H9 (cell line): Measurements from ENCODE around the gene RDH12. TPM values are rescaled to one million over a fixed set of nuclear protein-coding genes. Genes with fewer than 3 reads are reported as not detected.
"Not testable (repeated sequence)": the region's sequence is repeated elsewhere in the genome, so short reads cannot be mapped to it uniquely, and the experiment has no call there.

ENCODE experiments used
- DNase-seq: peaks from one replicate; pipeline ENCODE4 v3.0.0-alpha.2; 2017
- H2AFZ ChIP-seq: one replicate; pipeline ENCODE4 v1.6.1; 2013; ENCODE audit warnings: mild to moderate bottlenecking, low read length, control low read depth, moderate library complexity
- H2AK5ac ChIP-seq: 2 replicates; pipeline ENCODE4 v1.6.1; 2013; ENCODE audit warnings: low read length, control low read depth, mixed read lengths; ENCODE audit not compliant: insufficient read length
- H2BK120ac ChIP-seq: one replicate; pipeline ENCODE4 v1.6.1; 2013; ENCODE audit warnings: low read depth, mild to moderate bottlenecking, low read length, control low read depth, inconsistent platforms; ENCODE audit not compliant: poor library complexity, severe bottlenecking
- H2BK12ac ChIP-seq: 2 replicates; pipeline ENCODE4 v1.6.1; 2013; ENCODE audit warnings: low read length, control low read depth, mixed read lengths, low read depth; ENCODE audit not compliant: insufficient read length
- H2BK15ac ChIP-seq: 2 replicates; pipeline ENCODE4 v1.6.1; 2013; ENCODE audit warnings: low read depth, low read length, control low read depth
- H2BK20ac ChIP-seq: one replicate; pipeline ENCODE4 v1.6.1; 2013; ENCODE audit warnings: low read depth, mild to moderate bottlenecking, low read length, control low read depth, inconsistent platforms; ENCODE audit not compliant: poor library complexity, severe bottlenecking
- H2BK5ac ChIP-seq: 2 replicates; pipeline ENCODE4 v1.6.1; 2013; ENCODE audit warnings: low read length, control low read depth, mixed read lengths; ENCODE audit not compliant: insufficient read length
- H3K14ac ChIP-seq: 2 replicates; pipeline ENCODE4 v1.6.1; 2013; ENCODE audit warnings: low read length, control low read depth; ENCODE audit not compliant: insufficient read depth
- H3K18ac ChIP-seq: 2 replicates; pipeline ENCODE4 v1.6.1; 2013; ENCODE audit warnings: low read depth, mild to moderate bottlenecking, mixed read lengths, low read length, control low read depth; ENCODE audit not compliant: insufficient read length
- H3K23ac ChIP-seq: 2 replicates; pipeline ENCODE4 v1.6.1; 2013; ENCODE audit warnings: low read length, control low read depth, mixed read lengths, low read depth; ENCODE audit not compliant: insufficient read length
- H3K23me2 ChIP-seq: 2 replicates; pipeline ENCODE4 v1.6.1; 2013; ENCODE audit warnings: low read depth, mild to moderate bottlenecking, mixed read lengths, low read length, control low read depth; ENCODE audit not compliant: insufficient read length, poor library complexity, severe bottlenecking
- H3K27ac ChIP-seq: 2 replicates; pipeline ENCODE4 v1.5.1; 2013; ENCODE audit warnings: low read length, control low read depth, mixed read lengths, low read depth; ENCODE audit not compliant: insufficient read length
- H3K27me3 ChIP-seq: 2 replicates; pipeline ENCODE4 v1.6.1; 2013; ENCODE audit warnings: low read length, control low read depth, inconsistent platforms; ENCODE audit not compliant: insufficient read depth
- H3K4ac ChIP-seq: 2 replicates; pipeline ENCODE4 v1.6.1; 2013; ENCODE audit warnings: low read depth, mild to moderate bottlenecking, control low read depth, inconsistent platforms, low read length, moderate library complexity
- H3K4me1 ChIP-seq: 2 replicates; pipeline ENCODE4 v1.6.1; 2013; ENCODE audit warnings: low read length, control low read depth, inconsistent platforms; ENCODE audit not compliant: insufficient read depth
- H3K4me2 ChIP-seq: 2 replicates; pipeline ENCODE4 v1.6.1; 2013; ENCODE audit warnings: low read length, control low read depth, mixed read lengths; ENCODE audit not compliant: insufficient read length, insufficient read depth
- H3K56ac ChIP-seq: 2 replicates; pipeline ENCODE4 v1.6.1; 2013; ENCODE audit warnings: low read depth, mild to moderate bottlenecking, mixed read lengths, low read length, control low read depth; ENCODE audit not compliant: insufficient read length
- H3K79me1 ChIP-seq: 2 replicates; pipeline ENCODE4 v1.6.1; 2013; ENCODE audit warnings: low read depth, mild to moderate bottlenecking, moderate library complexity, low read length, control low read depth, inconsistent platforms; ENCODE audit not compliant: insufficient read depth, poor library complexity, severe bottlenecking
- H3K79me2 ChIP-seq: 2 replicates; pipeline ENCODE4 v1.6.1; 2013; ENCODE audit warnings: low read length, control low read depth, inconsistent platforms; ENCODE audit not compliant: insufficient read depth
- H3K9ac ChIP-seq: 2 replicates; pipeline ENCODE4 v1.6.1; 2013; ENCODE audit warnings: low read length, control low read depth, mixed read lengths; ENCODE audit not compliant: insufficient read length; ENCODE audit errors: extremely low read depth
- H3K9me3 ChIP-seq: one replicate; pipeline ENCODE4 v1.6.1; 2013; ENCODE audit warnings: low read depth, low read length, inconsistent platforms; ENCODE audit not compliant: control insufficient read depth
- H3T11ph ChIP-seq: one replicate; pipeline ENCODE4 v1.6.1; 2013; ENCODE audit warnings: mild to moderate bottlenecking, low read length, control low read depth, inconsistent platforms
- H4K20me1 ChIP-seq: one replicate; pipeline ENCODE4 v1.6.1; 2013; ENCODE audit not compliant: control insufficient read depth, insufficient read length, insufficient read depth
- H4K5ac ChIP-seq: 2 replicates; pipeline ENCODE4 v1.6.1; 2013; ENCODE audit warnings: low read depth, mild to moderate bottlenecking, mixed read lengths, low read length, control low read depth; ENCODE audit not compliant: insufficient read length
- H4K8ac ChIP-seq: replicated peaks from 2 replicates; pipeline ENCODE4 v1.6.1; 2013; ENCODE audit warnings: low read length, control low read depth, mixed read lengths, low read depth; ENCODE audit not compliant: insufficient read length
- H4K91ac ChIP-seq: 2 replicates; pipeline ENCODE4 v1.6.1; 2013; ENCODE audit warnings: low read depth, mild to moderate bottlenecking, moderate library complexity, mixed read lengths, low read length, control low read depth; ENCODE audit not compliant: insufficient read length
- H3K27ac Mint-ChIP-seq, 3 experiments: 2 replicates in 2 of 3; 3 replicates in 1 of 3; pipeline ENCODE4 v1.8.0; 2020 to 2021; ENCODE audit warnings: mixed read lengths in 3 of 3, mild to moderate bottlenecking in 1 of 3, moderate library complexity in 1 of 3
- H3K27me3 Mint-ChIP-seq: 2 replicates; pipeline ENCODE4 v1.8.0; 2021; ENCODE audit warnings: low read depth, mild to moderate bottlenecking, moderate library complexity, mixed read lengths
- H3K36me3 Mint-ChIP-seq, 3 experiments: 2 replicates in 2 of 3; 3 replicates in 1 of 3; pipeline ENCODE4 v1.8.0; 2020 to 2021; ENCODE audit warnings: low read depth in 3 of 3, mixed read lengths in 3 of 3; ENCODE audit not compliant: insufficient read depth in 1 of 3
- H3K4me1 Mint-ChIP-seq, 2 experiments: 2 replicates each; pipeline ENCODE4 v1.8.0; 2020; ENCODE audit warnings: mixed read lengths in 2 of 2
- H3K4me3 Mint-ChIP-seq, 2 experiments: 2 replicates in 1 of 2; 3 replicates in 1 of 2; pipeline ENCODE4 v1.8.0; 2020 to 2021; ENCODE audit warnings: mild to moderate bottlenecking in 2 of 2, mixed read lengths in 2 of 2, moderate library complexity in 1 of 2
- H3K9me3 Mint-ChIP-seq, 2 experiments: 2 replicates in 1 of 2; 3 replicates in 1 of 2; pipeline ENCODE4 v1.8.0; 2020; ENCODE audit warnings: mild to moderate bottlenecking in 2 of 2, mixed read lengths in 2 of 2, moderate library complexity in 1 of 2
- WGBS: extraction: QIAGEN DNeasy Blood & Tissue Kit; methylation state at CpG from one replicate; pipeline ENCODE4 v1.1.7; 2013; ENCODE audit warnings: missing lambda C conversion rate, low lambda C conversion rate, mixed read lengths; ENCODE audit not compliant: insufficient read length; ENCODE audit errors: extremely low coverage; 5-methylcytosine and 5-hydroxymethylcytosine counted together
- long read RNA-seq: library from polyadenylated mRNA; unstranded; transcript quantifications from one replicate; pipeline ENCODE4 v2.0.0, GENCODE V29; 2020
- total RNA-seq: library from RNA; stranded (reverse); gene quantifications from 2 replicates; pipeline ENCODE4 v1.2.1, GENCODE V29; 2021

Gene RDH12
- total RNA-seq, result 0.70 and 0.74 TPM in 2 replicates
- long read RNA-seq, partial matches to known transcripts, result 3 of 3 reads
- long read RNA-seq, other reads (novel, unspliced or antisense), result 0 of 3 reads

DNA sequence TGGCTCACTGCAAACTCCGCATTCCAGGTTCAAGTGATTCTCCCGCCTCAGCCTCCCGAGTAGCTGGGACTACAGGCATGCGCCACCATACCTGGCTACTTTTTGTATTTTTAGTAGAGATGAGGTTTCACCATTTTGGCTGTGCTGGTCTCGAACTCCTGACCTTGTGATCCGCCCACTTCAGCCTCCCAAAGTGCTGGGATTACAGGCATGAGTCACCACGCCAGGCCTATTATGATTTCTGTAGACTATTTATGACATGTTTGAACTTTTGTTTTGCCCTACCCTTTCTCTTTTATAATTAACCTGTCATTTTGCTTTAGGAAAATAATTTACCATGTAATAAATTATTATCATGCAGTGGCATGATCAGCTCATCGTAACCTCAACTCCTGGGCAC lies at the start of gene RDH12:
RDH12 (plus strand) TSS at position 395 of the 400 bp plus-strand sequence. CDS start 20,757 bp downstream, outside the sequence.
- not testable (repeated sequence) for H3K4ac ChIP-seq, H3K36me3 Mint-ChIP-seq, H3K4me3 Mint-ChIP-seq, H2AFZ ChIP-seq, H3K18ac ChIP-seq, H3K79me2 ChIP-seq, H3K27ac Mint-ChIP-seq, H3K9me3 Mint-ChIP-seq, H3K4me2 ChIP-seq, DNase-seq, H2BK12ac ChIP-seq, H3K4me1 ChIP-seq, H3K14ac ChIP-seq, H3T11ph ChIP-seq, H4K8ac ChIP-seq, H3K4me1 Mint-ChIP-seq, H2AK5ac ChIP-seq, H3K23ac ChIP-seq, H3K9me3 ChIP-seq, H3K27ac ChIP-seq, H3K9ac ChIP-seq, H2BK120ac ChIP-seq, H2BK15ac ChIP-seq, H4K20me1 ChIP-seq, H4K5ac ChIP-seq, H3K56ac ChIP-seq, H3K79me1 ChIP-seq, H3K27me3 ChIP-seq, H3K27me3 Mint-ChIP-seq, H2BK20ac ChIP-seq, H2BK5ac ChIP-seq, H3K23me2 ChIP-seq, H4K91ac ChIP-seq
- no CpG with 5 or more reads among the region's 8 CpGs for WGBS
